Loucy (cell line): ENCODE data around the gene TFEC.
"Not testable (repeated sequence)": the region's sequence is repeated elsewhere in the genome, so short reads cannot be mapped to it uniquely, and the experiment has no call there.

Source experiments
- H2AFZ ChIP-seq: fragments of 200-600 bp; sonication (generic); 2 replicates; pipeline ENCODE4 v1.6.0; 2016; ENCODE audit warnings: antibody characterized with exemption, mild to moderate bottlenecking, low read length, moderate library complexity
- H3F3A ChIP-seq: fragments of 200-600 bp; 2 replicates; pipeline ENCODE4 v1.6.0; 2016; ENCODE audit warnings: antibody characterized with exemption, low read depth, mild to moderate bottlenecking
- H3K27me3 ChIP-seq: fragments of 200-600 bp; sonication (generic); 2 replicates; pipeline ENCODE4 v1.6.1; 2014; ENCODE audit warnings: low read length, mild to moderate bottlenecking; ENCODE audit not compliant: insufficient read depth, poor library complexity, severe bottlenecking
- H3K36me3 ChIP-seq: fragments of 200-600 bp; sonication (generic); 2 replicates; pipeline ENCODE4 v1.6.1; 2016; ENCODE audit warnings: low read length; ENCODE audit not compliant: insufficient read depth
- H3K4me1 ChIP-seq: fragments of 200-600 bp; sonication (generic); 2 replicates; pipeline ENCODE4 v1.5.1; 2014; ENCODE audit warnings: low read length, mild to moderate bottlenecking; ENCODE audit not compliant: insufficient read depth, poor library complexity, severe bottlenecking
- H3K4me2 ChIP-seq: fragments of 200-600 bp; sonication (generic); 2 replicates; pipeline ENCODE4 v1.6.0; 2014; ENCODE audit warnings: antibody characterized with exemption, low read length, low read depth, mild to moderate bottlenecking; ENCODE audit not compliant: poor library complexity, severe bottlenecking
- H3K4me3 ChIP-seq: fragments of 200-600 bp; sonication (generic); 2 replicates; pipeline ENCODE4 v1.5.1; 2014; ENCODE audit warnings: low read length, mild to moderate bottlenecking, mixed read lengths; ENCODE audit not compliant: poor library complexity, severe bottlenecking
- H3K79me2 ChIP-seq: fragments of 200-600 bp; sonication (generic); 2 replicates; pipeline ENCODE4 v1.6.1; 2014; ENCODE audit warnings: low read length; ENCODE audit not compliant: insufficient read depth
- H3K9ac ChIP-seq: fragments of 200-600 bp; sonication (generic); 2 replicates; pipeline ENCODE4 v1.6.0; 2014; ENCODE audit warnings: mild to moderate bottlenecking, low read depth, low read length, moderate library complexity; ENCODE audit not compliant: poor library complexity, severe bottlenecking
- H3K9me2 ChIP-seq: fragments of 200-600 bp; sonication (generic); replicated peaks from 2 replicates; pipeline ENCODE4 v1.6.1; 2016; ENCODE audit warnings: low read depth, low read length, mixed read lengths
- H3K9me3 ChIP-seq: fragments of 200-600 bp; sonication (generic); 2 replicates; pipeline ENCODE4 v1.6.1; 2014; ENCODE audit warnings: mild to moderate bottlenecking, antibody characterized with exemption, low read length, low read depth; ENCODE audit not compliant: insufficient read depth
- H4K20me1 ChIP-seq: fragments of 200-600 bp; sonication (generic); 2 replicates; pipeline ENCODE4 v1.6.0; 2014; ENCODE audit warnings: antibody characterized with exemption, low read length, mild to moderate bottlenecking; ENCODE audit not compliant: insufficient read depth, poor library complexity, severe bottlenecking
- CTCF ChIP-seq: fragments of 200-600 bp; sonication (generic); conservative IDR thresholded peaks from 2 replicates; pipeline ENCODE4 v1.5.1; 2014; ENCODE audit warnings: mild to moderate bottlenecking, antibody characterized with exemption, low read length
- EZH2phosphoT487 ChIP-seq: fragments of 200-600 bp; IDR thresholded peaks from 2 replicates; pipeline ENCODE4 v1.6.1; 2018; ENCODE audit warnings: antibody characterized with exemption, mild to moderate bottlenecking, moderate library complexity, borderline replicate concordance

The TFEC gene

GRCh38 chr7:116064179-116064578, 33.6 kb upstream of the TFEC start:
- H3K27me3 ChIP-seq, result no peaks in the 10 kb centered on the region
- no peaks in the 10 kb centered on the region for H3F3A ChIP-seq
- H3K79me2 ChIP-seq, result no peaks in the 10 kb centered on the region
- H4K20me1 ChIP-seq, result no peaks in the 10 kb centered on the region
- H3K36me3 ChIP-seq, result no peaks in the 10 kb centered on the region
- H3K4me1 ChIP-seq, result no peaks in the 10 kb centered on the region
- no peak overlapping the region for H3K4me3 ChIP-seq
- no peaks in the 10 kb centered on the region for H3K9me3 ChIP-seq
- H2AFZ ChIP-seq, result no peak overlapping the region
- TF ChIP-seq CTCF, result no peak
- H3K9ac ChIP-seq, result no peak overlapping the region
- no peaks in the 10 kb centered on the region for H3K9me2 ChIP-seq
- no peak overlapping the region for H3K4me2 ChIP-seq

- TF ChIP-seq CTCF (no peak), EZH2phosphoT487 (no peak)
- H3K4me2 ChIP-seq, result no peak overlapping the region
- no peak overlapping the region for H2AFZ ChIP-seq
- H3F3A ChIP-seq, result no peaks in the 10 kb centered on the region
- no peaks in the 10 kb centered on the region for H3K4me1 ChIP-seq
- no peak overlapping the region for H3K4me3 ChIP-seq
- no peaks in the 10 kb centered on the region for H3K79me2 ChIP-seq
- no peaks in the 10 kb centered on the region for H3K27me3 ChIP-seq
- no peaks in the 10 kb centered on the region for H3K9me3 ChIP-seq
- H4K20me1 ChIP-seq, result no peaks in the 10 kb centered on the region
- H3K36me3 ChIP-seq, result no peaks in the 10 kb centered on the region
- no peak overlapping the region for H3K9ac ChIP-seq
- H3K9me2 ChIP-seq, result no peaks in the 10 kb centered on the region
Measured at GRCh38 chr7:116062666-116063065, 32.1 kb upstream of the TFEC start.

GRCh38 chr7:116052006-116052405, 21.4 kb upstream of the TFEC start:
- no peak overlapping the region for H3K9ac ChIP-seq
- no peaks in the 10 kb centered on the region for H3K79me2 ChIP-seq
- no peaks in the 10 kb centered on the region for H3K36me3 ChIP-seq
- no peak overlapping the region for H3K4me2 ChIP-seq
- no peaks in the 10 kb centered on the region for H3K4me1 ChIP-seq
- no peak overlapping the region for H2AFZ ChIP-seq
- no peaks in the 10 kb centered on the region for H4K20me1 ChIP-seq
- no peaks in the 10 kb centered on the region for H3K27me3 ChIP-seq
- TF ChIP-seq CTCF (no peak), EZH2phosphoT487 (no peak)
- no peaks in the 10 kb centered on the region for H3F3A ChIP-seq
- no peaks in the 10 kb centered on the region for H3K9me3 ChIP-seq
- no peak overlapping the region for H3K4me3 ChIP-seq
- no peaks in the 10 kb centered on the region for H3K9me2 ChIP-seq

GRCh38 chr7:116047261-116047660, 16.7 kb upstream of the TFEC start:
- H3K4me3 ChIP-seq, H3K4me1 ChIP-seq, H2AFZ ChIP-seq, H3K36me3 ChIP-seq, H4K20me1 ChIP-seq, H3K9ac ChIP-seq, H3K9me3 ChIP-seq, H3K79me2 ChIP-seq, H3K9me2 ChIP-seq, H3F3A ChIP-seq, H3K27me3 ChIP-seq, H3K4me2 ChIP-seq: not testable (repeated sequence)
